HEK293 (cell line): ENCODE data around the gene ALDH16A1.

Experiments
- CTCF ChIA-PET: fragments of 350-600 bp; formaldehyde crosslinking; extraction: SDS; loops from one replicate; lab custom pipeline; 2021; ENCODE audit warnings: antibody characterized with exemption; lab: Yijun Ruan, JAX
- POLR2A ChIA-PET: fragments of 300-600 bp; formaldehyde crosslinking; extraction: SDS; loops from one replicate; lab custom pipeline; 2020; ENCODE audit warnings: antibody characterized with exemption, inconsistent platforms; lab: Yijun Ruan, JAX
- H3K27ac ChIP-seq: fragments of 200-500 bp; sonication (Bioruptor generic); 2 replicates; pipeline ENCODE4 v1.5.1; 2014; ENCODE audit warnings: low read depth, low read length, control low read depth, inconsistent platforms; ENCODE audit errors: extremely low read depth
- H3K36me3 ChIP-seq, 2 experiments: fragments of 200-500 bp in 1 of 2; sonication (Bioruptor generic) in 1 of 2; 1 replicate in 1 of 2; 2 replicates in 1 of 2; pipeline ENCODE4 v1.5.1; 2014 to 2017; ENCODE audit warnings: inconsistent platforms in 2 of 2, low read length in 2 of 2; ENCODE audit not compliant: control insufficient read depth in 2 of 2, insufficient read depth in 1 of 2
- H3K4me1 ChIP-seq: fragments of 200-500 bp; sonication (Bioruptor generic); 2 replicates; pipeline ENCODE4 v1.5.1; 2014; ENCODE audit warnings: mild to moderate bottlenecking, low read length, inconsistent platforms; ENCODE audit not compliant: control insufficient read depth, insufficient read depth
- H3K4me3 ChIP-seq: 2 replicates; pipeline ENCODE4 v1.5.1; 2011; ENCODE audit warnings: low read depth, mild to moderate bottlenecking, control low read depth, low read length, moderate library complexity
- H3K9me3 ChIP-seq: fragments of 200-500 bp; sonication (Bioruptor generic); 2 replicates; pipeline ENCODE4 v1.5.1; 2014; ENCODE audit warnings: low read depth, low read length, inconsistent platforms; ENCODE audit not compliant: control insufficient read depth, insufficient read depth
- ATF2 ChIP-seq: fragments of 450-650 bp; formaldehyde crosslinking; IDR thresholded peaks from 2 replicates; pipeline ENCODE4 v1.5.1; 2016; ENCODE audit warnings: missing biosample characterization, missing genetic modification characterization, low read depth
- FEZF1 ChIP-seq: fragments of 450-650 bp; formaldehyde crosslinking; IDR thresholded peaks from 2 replicates; pipeline ENCODE4 v1.5.1; 2016; ENCODE audit warnings: missing biosample characterization, missing genetic modification characterization
- GLIS1 ChIP-seq: fragments of 450-650 bp; formaldehyde crosslinking; IDR thresholded peaks from 2 replicates; pipeline ENCODE4 v1.5.1; 2016; ENCODE audit warnings: missing biosample characterization, missing genetic modification characterization
- KLF1 ChIP-seq: fragments of 450-650 bp; formaldehyde crosslinking; IDR thresholded peaks from 2 replicates; pipeline ENCODE4 v1.5.1; 2016; ENCODE audit warnings: missing biosample characterization, missing genetic modification characterization
- KLF8 ChIP-seq: fragments of 450-650 bp; formaldehyde crosslinking; IDR thresholded peaks from 2 replicates; pipeline ENCODE4 v1.5.1; 2016; ENCODE audit warnings: missing biosample characterization, missing genetic modification characterization
- KLF9 ChIP-seq: fragments of 450-650 bp; formaldehyde crosslinking; IDR thresholded peaks from 2 replicates; pipeline ENCODE4 v1.5.1; 2016; ENCODE audit warnings: missing biosample characterization, missing genetic modification characterization, low read depth
- PRDM2 ChIP-seq: fragments of 450-650 bp; formaldehyde crosslinking; IDR thresholded peaks from 2 replicates; pipeline ENCODE4 v1.5.1; 2016; ENCODE audit warnings: missing biosample characterization, missing genetic modification characterization, borderline replicate concordance
- SP2 ChIP-seq: fragments of 450-650 bp; formaldehyde crosslinking; IDR thresholded peaks from 2 replicates; pipeline ENCODE4 v1.5.1; 2016; ENCODE audit warnings: missing biosample characterization, missing genetic modification characterization
- SP3 ChIP-seq: fragments of 450-650 bp; formaldehyde crosslinking; IDR thresholded peaks from 2 replicates; pipeline ENCODE4 v1.5.1; 2016; ENCODE audit warnings: missing biosample characterization, missing genetic modification characterization
- ZBTB48 ChIP-seq: fragments of 450-650 bp; formaldehyde crosslinking; IDR thresholded peaks from 2 replicates; pipeline ENCODE4 v1.5.1; 2016; ENCODE audit warnings: missing biosample characterization, missing genetic modification characterization
- ZNF112 ChIP-seq: fragments of 450-650 bp; formaldehyde crosslinking; IDR thresholded peaks from 2 replicates; pipeline ENCODE4 v1.5.0; 2017; ENCODE audit warnings: missing biosample characterization, missing genetic modification characterization
- ZNF133 ChIP-seq: fragments of 450-650 bp; formaldehyde crosslinking; IDR thresholded peaks from 2 replicates; pipeline ENCODE4 v1.5.1; 2016; ENCODE audit warnings: missing biosample characterization, missing genetic modification characterization
- ZNF157 ChIP-seq: fragments of 450-650 bp; formaldehyde crosslinking; IDR thresholded peaks from 2 replicates; pipeline ENCODE4 v1.5.1; 2016; ENCODE audit warnings: missing biosample characterization, missing genetic modification characterization
- ZNF2 ChIP-seq: fragments of 450-650 bp; formaldehyde crosslinking; IDR thresholded peaks from 2 replicates; pipeline ENCODE4 v1.5.1; 2016; ENCODE audit warnings: missing biosample characterization, missing genetic modification characterization
- ZNF223 ChIP-seq: fragments of 450-650 bp; formaldehyde crosslinking; IDR thresholded peaks from 2 replicates; pipeline ENCODE4 v1.5.1; 2016; ENCODE audit warnings: missing biosample characterization, missing genetic modification characterization
- ZNF23 ChIP-seq: fragments of 450-650 bp; formaldehyde crosslinking; IDR thresholded peaks from 2 replicates; pipeline ENCODE4 v1.5.1; 2016; ENCODE audit warnings: missing biosample characterization, missing genetic modification characterization, borderline replicate concordance
- ZNF324 ChIP-seq: fragments of 450-650 bp; formaldehyde crosslinking; IDR thresholded peaks from 2 replicates; pipeline ENCODE4 v1.5.1; 2016; ENCODE audit warnings: missing biosample characterization, missing genetic modification characterization
- ZNF341 ChIP-seq: fragments of 450-650 bp; formaldehyde crosslinking; IDR thresholded peaks from 2 replicates; pipeline ENCODE4; 2016; ENCODE audit warnings: low read depth, missing biosample characterization, missing genetic modification characterization
- ZNF530 ChIP-seq: fragments of 450-650 bp; formaldehyde crosslinking; IDR thresholded peaks from 2 replicates; pipeline ENCODE4 v1.5.1; 2016; ENCODE audit warnings: low read depth, missing biosample characterization, missing genetic modification characterization
- ZNF580 ChIP-seq: fragments of 450-650 bp; formaldehyde crosslinking; IDR thresholded peaks from 2 replicates; pipeline ENCODE4 v1.5.1; 2016; ENCODE audit warnings: missing biosample characterization, missing genetic modification characterization
- ZNF629 ChIP-seq: fragments of 450-650 bp; formaldehyde crosslinking; IDR thresholded peaks from 2 replicates; pipeline ENCODE4 v1.5.1; 2017; ENCODE audit warnings: missing biosample characterization, missing genetic modification characterization
- ZNF660 ChIP-seq: fragments of 450-650 bp; IDR thresholded peaks from 2 replicates; pipeline ENCODE4 v1.5.1; 2018; ENCODE audit warnings: missing biosample characterization, mild to moderate bottlenecking, missing genetic modification characterization
- TF ChIP-seq, protein P1 (sequence below): fragments of 450-650 bp; formaldehyde crosslinking; IDR thresholded peaks from 2 replicates; pipeline ENCODE4 v1.5.1; 2016; ENCODE audit warnings: missing biosample characterization, missing genetic modification characterization

ALDH16A1 gene

DNA sequence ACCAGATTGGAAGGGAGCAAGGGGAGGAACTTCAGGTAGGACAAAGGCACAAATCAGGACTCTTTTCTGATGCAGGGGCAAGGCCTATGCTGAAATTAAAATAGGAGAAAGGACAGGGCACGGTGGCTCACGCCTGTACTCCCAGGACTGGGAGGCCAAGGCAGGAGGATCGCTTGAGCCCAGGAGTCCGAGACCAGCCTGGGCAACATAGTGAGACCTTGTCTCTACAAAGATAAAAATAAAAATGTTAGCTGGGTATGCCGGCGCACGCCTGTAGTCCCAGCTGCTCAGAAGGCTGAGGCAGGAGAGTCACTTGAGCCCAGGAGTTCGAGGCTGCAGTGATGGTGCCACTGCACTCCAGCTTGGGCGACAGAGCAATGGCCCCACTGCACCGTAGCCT is 17.4 kb upstream of the ALDH16A1 start:
- ChIA-PET POLR2A (interaction anchor here (1.1 to 1.3 kb wide), 3 partner anchors 10 to 74 kb away, joined by 3 to 4 read pairs (median 3); partner anchors contain the start of genes ALDH16A1 and GFY), CTCF (interaction anchor here (0.6 to 1.2 kb wide), 3 partner anchors 11 to 44 kb away, joined by 3 to 4 read pairs (median 3); no protein-coding TSS in a partner anchor)
- TF ChIP-seq ZNF530 (tag by site-specific recombination), result no peak
- Histone ChIP-seq H3K27ac (no peak overlapping the region), H3K4me3 (no peak overlapping the region), H3K36me3 (no peaks in the 10 kb centered on the region), H3K4me1 (no peaks in the 10 kb centered on the region), H3K9me3 (no peaks in the 10 kb centered on the region)

GRCh38 chr19:49436381-49437017 is 16.5 kb upstream of the ALDH16A1 start:
- POLR2A ChIA-PET, result interaction anchor here (0.7 to 1.3 kb wide), 4 partner anchors 9 to 75 kb away, joined by 3 to 4 read pairs (median 3); partner anchors contain the start of genes ALDH16A1 and GFY
- H3K27ac ChIP-seq, result no peak overlapping the region
- CTCF ChIA-PET, result interaction anchor here (0.6 to 1.2 kb wide), 4 partner anchors 9 to 45 kb away, joined by 3 to 4 read pairs (median 3); no protein-coding TSS in a partner anchor
- no peak overlapping the region for H3K4me3 ChIP-seq
- H3K4me1 ChIP-seq, result no peaks in the 10 kb centered on the region
- no peaks in the 10 kb centered on the region for H3K9me3 ChIP-seq
- no peaks in the 10 kb centered on the region for H3K36me3 ChIP-seq
- TF ChIP-seq ZNF324 (no peak), ATF2 (tag by site-specific recombination) (peak; percentile 77; the same call in 1 of the 2 replicates), SP3 (tag by site-specific recombination) (no peak), ZBTB48 (no peak), FEZF1 (tag by site-specific recombination) (no peak), ZNF341 (tag by site-specific recombination) (no peak), ZNF133 (no peak), KLF1 (peak; percentile 69), ZNF23 (tag by site-specific recombination) (no peak), ZNF580 (tag by site-specific recombination) (no peak), ZNF660 (tag by site-specific recombination) (no peak), ZNF157 (tag by site-specific recombination) (no peak), ZNF223 (tag by site-specific recombination) (peak; percentile 49; the same call in 1 of the 2 replicates), SP2 (tag by site-specific recombination) (peak; percentile 36; the same call in 1 of the 2 replicates), ZNF2 (no peak), PRDM2 (no peak), ZNF112 (tag by site-specific recombination) (no peak), ZNF629 (tag by site-specific recombination) (0 out of 2 replicates have a peak, but pooled peaks have one; percentile 38), KLF9 (tag by site-specific recombination) (peak; percentile 30; the same call in 1 of the 2 replicates), GLIS1 (tag by site-specific recombination) (no peak), KLF8 (peak; percentile 73; the same call in 1 of the 2 replicates)
- TF ChIP-seq, protein P1, sequence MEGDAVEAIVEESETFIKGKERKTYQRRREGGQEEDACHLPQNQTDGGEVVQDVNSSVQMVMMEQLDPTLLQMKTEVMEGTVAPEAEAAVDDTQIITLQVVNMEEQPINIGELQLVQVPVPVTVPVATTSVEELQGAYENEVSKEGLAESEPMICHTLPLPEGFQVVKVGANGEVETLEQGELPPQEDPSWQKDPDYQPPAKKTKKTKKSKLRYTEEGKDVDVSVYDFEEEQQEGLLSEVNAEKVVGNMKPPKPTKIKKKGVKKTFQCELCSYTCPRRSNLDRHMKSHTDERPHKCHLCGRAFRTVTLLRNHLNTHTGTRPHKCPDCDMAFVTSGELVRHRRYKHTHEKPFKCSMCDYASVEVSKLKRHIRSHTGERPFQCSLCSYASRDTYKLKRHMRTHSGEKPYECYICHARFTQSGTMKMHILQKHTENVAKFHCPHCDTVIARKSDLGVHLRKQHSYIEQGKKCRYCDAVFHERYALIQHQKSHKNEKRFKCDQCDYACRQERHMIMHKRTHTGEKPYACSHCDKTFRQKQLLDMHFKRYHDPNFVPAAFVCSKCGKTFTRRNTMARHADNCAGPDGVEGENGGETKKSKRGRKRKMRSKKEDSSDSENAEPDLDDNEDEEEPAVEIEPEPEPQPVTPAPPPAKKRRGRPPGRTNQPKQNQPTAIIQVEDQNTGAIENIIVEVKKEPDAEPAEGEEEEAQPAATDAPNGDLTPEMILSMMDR, result no peak
